ENCODE data around the gene OAF.

DNA sequence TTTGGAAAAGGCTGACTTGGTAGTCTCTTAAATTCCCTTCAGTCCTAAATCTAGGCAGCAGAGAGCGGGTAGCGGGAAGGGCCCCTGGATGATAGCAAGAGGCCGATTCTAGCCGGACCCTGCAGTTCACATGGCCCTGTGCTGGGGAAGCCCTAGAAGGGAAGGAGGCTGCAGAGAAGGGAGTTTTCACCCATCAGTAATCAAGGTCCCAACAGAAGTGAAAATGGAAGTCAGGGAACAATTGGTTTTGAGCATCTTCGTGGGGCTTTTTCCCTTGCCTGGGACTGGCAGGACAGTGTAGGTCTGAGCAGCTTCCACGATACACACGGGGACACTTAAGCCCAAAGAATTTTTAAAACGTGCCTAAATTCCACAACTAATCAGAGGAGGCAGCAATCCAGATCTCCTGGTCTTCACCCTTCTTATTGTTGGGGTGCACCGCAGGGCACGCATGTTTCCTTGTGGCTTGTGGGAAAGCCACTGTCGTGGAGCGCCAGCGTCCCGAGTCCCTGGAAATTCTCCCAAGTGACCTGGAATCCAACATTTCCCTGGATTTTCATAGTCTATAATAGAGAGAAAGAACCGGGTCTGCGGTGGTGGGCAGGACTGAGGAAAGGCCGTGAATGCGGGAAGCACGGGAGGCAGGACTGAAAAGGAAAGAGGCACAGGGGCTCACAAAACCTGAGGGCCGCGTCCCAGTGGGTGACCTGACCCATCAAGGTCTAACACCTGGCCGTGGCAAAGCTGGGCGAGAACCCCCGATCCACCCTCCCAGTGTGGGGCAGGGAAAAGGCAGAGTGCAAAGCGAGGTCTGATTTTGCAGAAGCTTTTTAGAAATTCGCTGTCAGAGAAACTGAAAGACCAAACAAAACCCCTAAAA, 846 bp upstream of the OAF start:
- TF ChIP-seq POLR2A (IDR thresholded peaks at IDR 0.05), result no peak
- TF ChIP-seq CTCF (IDR thresholded peaks at IDR 0.05), result no peak
